CD4-positive, alpha-beta T cell (primary cell): Measurements from ENCODE around the gene STRBP. TPM values are rescaled to one million over a fixed set of nuclear protein-coding genes. Genes with fewer than 3 reads are reported as not detected.

Experiments
- ATAC-seq: fragments of 200-7000 bp; cut with Tn5 transposase; one replicate; pipeline ENCODE4 v1.10.0; 2022; ENCODE audit warnings: mild to moderate bottlenecking; ENCODE audit not compliant: poor library complexity
- CTCF ChIA-PET: fragments of 350-600 bp; sonication (Branson Sonifier 250); formaldehyde crosslinking; loops from one replicate; lab custom pipeline; 2021; ENCODE audit warnings: antibody characterized with exemption, inconsistent platforms; lab: Charles Lee
- POLR2A ChIA-PET: fragments of 350-600 bp; sonication (Branson Sonifier 250); formaldehyde crosslinking; loops from one replicate; lab custom pipeline; 2021; ENCODE audit warnings: antibody characterized with exemption, inconsistent platforms; lab: Charles Lee
- DNase-seq, 14 experiments: peaks; one replicate each; pipeline ENCODE4 v3.0.0-alpha.2; 2013 to 2020; ENCODE audit warnings: mixed read lengths in 2 of 14
- H3K27ac ChIP-seq, 2 donors: one replicate each; pipeline versions ENCODE4 v1.5.1 to v1.7.0; 2013; ENCODE audit warnings: low read length in 2 of 2, low read depth in 1 of 2, mild to moderate bottlenecking in 1 of 2
- H3K27me3 ChIP-seq, 2 experiments: 1 replicate in 1 of 2; 2 replicates in 1 of 2; pipeline versions ENCODE4 v1.6.1 to v1.7.0; 2013; ENCODE audit warnings: low read length in 2 of 2, control low read depth in 1 of 2, mild to moderate bottlenecking in 1 of 2, moderate library complexity in 1 of 2; ENCODE audit not compliant: insufficient read depth in 2 of 2, control insufficient read depth in 1 of 2
- H3K36me3 ChIP-seq: one replicate; pipeline ENCODE4 v1.6.1; 2013; ENCODE audit warnings: low read length, control low read depth; ENCODE audit not compliant: insufficient read depth
- H3K4me1 ChIP-seq: one replicate; pipeline ENCODE4 v1.6.1; 2013; ENCODE audit warnings: low read length, control low read depth; ENCODE audit not compliant: insufficient read depth
- H3K4me3 ChIP-seq: one replicate; pipeline ENCODE4 v1.5.1; 2013; ENCODE audit warnings: mild to moderate bottlenecking, low read length, moderate library complexity
- H3K9me3 ChIP-seq, 2 experiments: 1 replicate in 1 of 2; 2 replicates in 1 of 2; pipeline versions ENCODE4 v1.6.1 to v1.7.0; 2013; ENCODE audit warnings: low read length in 2 of 2, mild to moderate bottlenecking in 2 of 2, control low read depth in 1 of 2, moderate library complexity in 1 of 2; ENCODE audit not compliant: control insufficient read depth in 1 of 2, insufficient read depth in 1 of 2
- H3K27ac Mint-ChIP-seq: one replicate; pipeline ENCODE4 v1.8.0; 2020; ENCODE audit warnings: mixed read lengths
- H3K27me3 Mint-ChIP-seq: one replicate; pipeline ENCODE4 v1.8.0; 2021; ENCODE audit warnings: mixed read lengths
- H3K36me3 Mint-ChIP-seq: one replicate; pipeline ENCODE4 v1.8.0; 2021; ENCODE audit warnings: low read depth, mixed read lengths
- H3K4me1 Mint-ChIP-seq: one replicate; pipeline ENCODE4 v1.8.0; 2021; ENCODE audit warnings: low read depth, mixed read lengths
- H3K4me3 Mint-ChIP-seq: one replicate; pipeline ENCODE4 v1.8.0; 2020; ENCODE audit warnings: mild to moderate bottlenecking, mixed read lengths
- H3K9me3 Mint-ChIP-seq: one replicate; pipeline ENCODE4 v1.8.0; 2020; ENCODE audit warnings: mixed read lengths
- CTCF ChIP-seq: fragments of 200-600 bp; IDR thresholded peaks from one replicate; pipeline ENCODE4 v1.8.0; 2022; ENCODE audit warnings: antibody characterized with exemption, mild to moderate bottlenecking
- intact Hi-C, 2 experiments: fragments of 100-400 bp; cut with DNase I in 1 of 2; cut with micrococcal nuclease in 1 of 2; formaldehyde crosslinking; loops; one replicate each; pipeline versions ENCODE4 v1.15.1 to v1.9.0; 2023 to 2025; cut with DNase I, micrococcal nuclease
- total RNA-seq, 174 experiments: library from RNA in 2 of 174; stranded (reverse) in 2 of 174; gene quantifications; one replicate each; pipeline ENCODE4 v1.2.3 and lab custom pipeline; 2021 to 2026

The STRBP gene
- total RNA-seq, 2 experiments from 2014 or later, result 10.9 to 12.0 TPM

- ChIA-PET CTCF (interaction anchor here (1.4 kb wide), 1 partner anchor 18 kb away, joined by 3 read pairs; no protein-coding TSS in a partner anchor), POLR2A (no interaction called here)
Observed at GRCh38 chr9:123162791-123163345, 105.5 kb downstream of the STRBP start.

DNA sequence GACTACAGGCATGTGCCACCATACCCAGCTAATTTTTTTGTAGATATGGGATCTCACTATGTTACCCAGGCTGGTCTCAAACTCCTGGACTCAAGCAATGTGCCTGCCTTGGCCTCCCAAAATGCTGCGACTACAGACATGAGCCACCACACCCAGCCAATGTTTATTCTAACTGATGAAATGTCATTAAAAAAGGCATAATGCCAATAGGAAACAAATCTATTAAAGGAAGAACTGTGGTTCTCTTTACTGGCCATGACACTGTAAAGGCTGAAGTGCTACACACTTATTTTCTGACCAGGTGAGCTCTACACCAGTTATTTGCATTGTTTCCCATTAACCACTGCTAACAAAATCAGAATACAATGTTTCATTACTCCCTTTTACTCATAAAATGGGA, 106.0 kb downstream of the STRBP start:
- ChIA-PET CTCF (interaction anchor here (1.4 kb wide), 1 partner anchor 17 kb away, joined by 3 read pairs; no protein-coding TSS in a partner anchor), POLR2A (interaction anchor here (0.6 kb wide), 1 partner anchor 347 kb away, joined by 3 read pairs; no protein-coding TSS in a partner anchor)
- no peak for ATAC-seq
- Histone ChIP-seq H3K27ac (no peak overlapping the region), H3K9me3 (no peaks in the 10 kb centered on the region), H3K27me3 (no peaks in the 10 kb centered on the region), H3K4me3 (no peak overlapping the region), H3K36me3 (peaks cover 5% of the 10 kb centered on the region), H3K4me1 (no peaks in the 10 kb centered on the region)
- intact Hi-C loops, result no loop called here
- no peak for DNase-seq
- Mint-ChIP-seq H3K27me3 (no peaks in the 10 kb centered on the region), H3K36me3 (peaks cover 27% of the 10 kb centered on the region), H3K27ac (no peak overlapping the region), H3K9me3 (no peaks in the 10 kb centered on the region), H3K4me1 (no peaks in the 10 kb centered on the region), H3K4me3 (no peak overlapping the region)
- no peak for TF ChIP-seq CTCF

More at GRCh38 chr9:123162791-123163345, 105.5 kb downstream of the STRBP start:
- no peak overlapping the region for H3K4me3 Mint-ChIP-seq
- intact Hi-C loops, result no loop called here
- Histone ChIP-seq H3K27ac (no peak overlapping the region), H3K4me3 (no peak overlapping the region), H3K27me3 (no peaks in the 10 kb centered on the region), H3K9me3 (no peaks in the 10 kb centered on the region), H3K4me1 (no peaks in the 10 kb centered on the region), H3K36me3 (peaks cover 5% of the 10 kb centered on the region)
- H3K4me1 Mint-ChIP-seq, result no peaks in the 10 kb centered on the region
- TF ChIP-seq CTCF, result no peak
- no peak overlapping the region for H3K27ac Mint-ChIP-seq
- H3K9me3 Mint-ChIP-seq, result no peaks in the 10 kb centered on the region
- H3K36me3 Mint-ChIP-seq, result peaks cover 23% of the 10 kb centered on the region
- ATAC-seq, result no peak
- no peaks in the 10 kb centered on the region for H3K27me3 Mint-ChIP-seq
- DNase-seq, result no peak

- no peak overlapping the region for H3K4me3 Mint-ChIP-seq
- H3K4me1 Mint-ChIP-seq, result no peaks in the 10 kb centered on the region
- POLR2A ChIA-PET, result no interaction called here
- Histone ChIP-seq H3K9me3 (no peaks in the 10 kb centered on the region), H3K27ac (no peak overlapping the region), H3K36me3 (peaks cover 8% of the 10 kb centered on the region), H3K4me3 (no peak overlapping the region), H3K27me3 (no peaks in the 10 kb centered on the region), H3K4me1 (no peaks in the 10 kb centered on the region)
- peaks cover 22% of the 10 kb centered on the region for H3K36me3 Mint-ChIP-seq
- CTCF ChIA-PET, result no interaction called here
- DNase-seq (no peak), ATAC-seq (no peak)
- intact Hi-C loops, result no loop called here
- no peak overlapping the region for H3K27ac Mint-ChIP-seq
- no peaks in the 10 kb centered on the region for H3K9me3 Mint-ChIP-seq
- TF ChIP-seq CTCF, result no peak
- H3K27me3 Mint-ChIP-seq, result no peaks in the 10 kb centered on the region
Observed at GRCh38 chr9:123157221-123157620, 111.2 kb downstream of the STRBP start.
